Activated CD8-positive, alpha-beta T cell treated with anti-CD3 and anti-CD28 coated beads, Interleukin-2, amount 10 ng/mL, durations not matched to agents 7 days and 5 days (primary cell): ENCODE results near the gene EGLN1. TPM values are rescaled to one million over a fixed set of nuclear protein-coding genes. Genes with fewer than 3 reads are reported as not detected.
"Not testable (repeated sequence)": the region's sequence is repeated elsewhere in the genome, so short reads cannot be mapped to it uniquely, and the experiment has no call there.

Experiments
- ATAC-seq: fragments of 150-1000 bp; cut with Tn5 transposase; one replicate; pipeline ENCODE4 v1.10.0; 2021; ENCODE audit warnings: moderate library complexity
- CTCF ChIA-PET: fragments of 350-600 bp; sonication (Branson Sonifier 250); formaldehyde crosslinking; loops from one replicate; lab custom pipeline; 2021; ENCODE audit warnings: antibody characterized with exemption; lab: Charles Lee
- POLR2A ChIA-PET: fragments of 350-600 bp; sonication (Branson Sonifier 250); formaldehyde crosslinking; loops from one replicate; lab custom pipeline; 2021; ENCODE audit warnings: antibody characterized with exemption; lab: Charles Lee
- DNase-seq: peaks from one replicate; pipeline ENCODE4 v3.0.0-alpha.2; 2020
- H3K27ac Mint-ChIP-seq: one replicate; pipeline ENCODE4 v1.8.0; 2021; ENCODE audit warnings: mild to moderate bottlenecking, mixed read lengths
- H3K27me3 Mint-ChIP-seq: one replicate; pipeline ENCODE4 v1.8.0; 2021; ENCODE audit warnings: low read depth, mixed read lengths
- H3K36me3 Mint-ChIP-seq: one replicate; pipeline ENCODE4 v1.8.0; 2021; ENCODE audit warnings: low read depth, mixed read lengths
- H3K4me1 Mint-ChIP-seq: one replicate; pipeline ENCODE4 v1.8.0; 2021; ENCODE audit warnings: low read depth, mixed read lengths
- H3K4me3 Mint-ChIP-seq: one replicate; pipeline ENCODE4 v1.8.0; 2021; ENCODE audit warnings: mild to moderate bottlenecking, mixed read lengths
- H3K9me3 Mint-ChIP-seq: one replicate; pipeline ENCODE4 v1.8.0; 2022; ENCODE audit warnings: mixed read lengths; ENCODE audit not compliant: insufficient read depth
- total RNA-seq, 2 experiments: library from RNA; stranded (reverse); gene quantifications; one replicate each; pipeline ENCODE4 v1.2.3, GENCODE V29; 2021

The EGLN1 gene
- total RNA-seq, 2 experiments from 2014 or later, result 30.5 to 32.6 TPM

DNA sequence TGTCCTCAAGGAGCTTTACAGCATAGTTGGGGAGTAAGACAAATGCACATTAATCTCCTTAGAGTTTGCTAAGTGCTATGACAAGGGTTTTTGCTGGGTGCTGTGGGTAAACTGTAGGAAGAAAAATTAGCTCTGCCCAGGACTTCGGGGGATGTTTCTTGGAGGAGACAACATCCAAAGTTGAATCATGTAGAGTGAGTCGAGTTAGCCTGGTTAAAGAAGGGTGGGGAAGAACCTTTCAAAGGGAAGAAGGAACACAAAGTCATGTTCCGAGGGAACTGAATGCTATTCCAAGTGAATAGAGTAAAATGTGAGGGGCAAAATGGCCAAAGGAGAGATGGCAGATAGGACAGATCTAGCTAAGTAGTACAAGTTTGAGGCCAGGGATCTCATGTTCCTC is 66.9 kb downstream of the EGLN1 start:
- peaks cover 8% of the 10 kb centered on the region for H3K4me1 Mint-ChIP-seq
- no peaks in the 10 kb centered on the region for H3K27me3 Mint-ChIP-seq
- ATAC-seq (no peak), DNase-seq (no peak)
- CTCF ChIA-PET, result interaction anchor here (1.0 to 3.3 kb wide), 2 partner anchors 195 to 237 kb away, joined by 3 to 18 read pairs; no protein-coding TSS in a partner anchor
- no peak overlapping the region for H3K4me3 Mint-ChIP-seq
- POLR2A ChIA-PET, result no interaction called here
- H3K9me3 Mint-ChIP-seq, result no peaks in the 10 kb centered on the region
- peaks cover 31% of the 10 kb centered on the region for H3K36me3 Mint-ChIP-seq
- H3K27ac Mint-ChIP-seq, result no peak overlapping the region

DNA sequence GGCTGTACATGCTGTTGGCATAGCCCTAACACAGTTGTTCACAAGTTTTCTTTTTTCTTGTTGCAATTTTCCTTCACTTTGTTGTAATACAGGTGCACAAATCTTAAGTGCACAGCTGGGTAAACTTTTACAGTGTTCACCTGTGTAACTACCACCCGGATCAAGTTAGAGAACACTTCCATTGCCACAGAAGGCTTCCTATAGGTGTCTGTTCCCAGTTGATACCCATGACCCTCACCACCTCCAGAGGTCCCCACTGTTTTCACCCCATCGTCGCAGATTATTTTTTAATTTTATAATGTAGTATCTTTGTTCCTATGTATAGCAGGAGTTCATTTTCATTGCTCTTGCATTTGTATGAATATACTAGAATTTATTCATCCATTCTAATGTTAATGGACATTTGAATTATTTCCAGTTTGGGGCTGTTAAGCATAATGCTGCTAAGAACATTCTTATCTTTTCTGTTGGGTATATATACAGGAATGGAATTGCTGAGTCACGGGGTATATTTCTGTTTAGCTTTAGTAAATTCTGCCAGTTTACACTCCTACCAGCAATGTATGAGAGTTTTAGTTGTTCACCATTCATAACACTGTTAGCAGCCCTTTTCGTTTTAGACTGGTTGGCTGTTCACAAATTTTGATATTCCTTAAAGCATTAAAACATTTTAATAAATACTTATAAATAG is 67.6 kb downstream of the EGLN1 start:
- Mint-ChIP-seq H3K9me3 (no peaks in the 10 kb centered on the region), H3K4me1 (peaks cover 8% of the 10 kb centered on the region), H3K4me3 (no peak overlapping the region), H3K36me3 (peaks cover 29% of the 10 kb centered on the region), H3K27ac (no peak overlapping the region), H3K27me3 (no peaks in the 10 kb centered on the region)
- ATAC-seq (no peak), DNase-seq (no peak)
- POLR2A ChIA-PET, result no interaction called here
- CTCF ChIA-PET, result interaction anchor here (1.0 to 3.3 kb wide), 2 partner anchors 196 to 237 kb away, joined by 3 to 18 read pairs; no protein-coding TSS in a partner anchor

DNA sequence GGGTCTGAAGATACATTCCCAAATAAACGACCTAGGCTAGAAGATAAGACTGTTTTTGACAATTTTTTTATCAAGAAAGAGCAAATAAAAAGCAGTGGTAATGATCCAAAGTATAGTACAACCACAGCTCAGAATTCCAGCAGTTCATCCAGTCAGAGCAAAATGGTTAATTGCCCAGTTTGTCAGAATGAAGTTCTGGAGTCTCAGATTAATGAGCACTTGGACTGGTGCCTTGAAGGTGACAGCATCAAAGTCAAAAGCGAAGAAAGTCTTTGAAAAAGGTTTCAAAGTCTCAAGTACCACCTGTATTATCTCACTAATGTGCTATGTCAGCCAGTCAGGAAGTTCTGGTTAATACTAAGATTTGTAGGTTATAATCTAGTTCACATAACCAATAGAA is 69.0 kb downstream of the EGLN1 start:
- Mint-ChIP-seq H3K27me3 (no peaks in the 10 kb centered on the region), H3K4me3 (no peak overlapping the region), H3K27ac (no peak overlapping the region), H3K36me3 (peaks cover 36% of the 10 kb centered on the region), H3K9me3 (no peaks in the 10 kb centered on the region), H3K4me1 (peaks cover 7% of the 10 kb centered on the region)
- ATAC-seq (no peak), DNase-seq (no peak)
- ChIA-PET CTCF (no interaction called here), POLR2A (no interaction called here)

DNA sequence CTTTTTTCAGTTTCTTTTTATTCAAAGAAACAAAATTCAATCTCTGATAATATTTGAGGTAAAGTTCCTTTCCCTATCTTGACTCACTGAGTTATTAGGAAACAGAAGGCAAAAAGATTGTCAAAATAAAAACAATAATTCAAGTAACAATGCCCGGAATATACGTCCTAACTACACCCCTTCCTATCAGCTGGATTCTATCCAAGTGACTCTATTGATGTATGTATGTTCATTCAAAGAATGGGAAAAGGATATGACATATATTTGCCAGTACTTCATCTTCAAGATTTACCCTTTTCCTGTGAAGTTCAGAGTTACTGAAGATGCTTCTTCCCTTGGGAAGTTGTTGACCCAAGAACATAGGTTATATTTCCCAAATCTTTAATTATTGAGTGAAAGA is 70.3 kb downstream of the EGLN1 start:
- ChIA-PET CTCF (no interaction called here), POLR2A (no interaction called here)
- Mint-ChIP-seq H3K27me3 (no peaks in the 10 kb centered on the region), H3K9me3 (no peaks in the 10 kb centered on the region), H3K27ac (no peak overlapping the region), H3K4me1 (no peaks in the 10 kb centered on the region), H3K36me3 (peaks cover 36% of the 10 kb centered on the region), H3K4me3 (no peak overlapping the region)
- no peak for DNase-seq
- no peak for ATAC-seq

DNA sequence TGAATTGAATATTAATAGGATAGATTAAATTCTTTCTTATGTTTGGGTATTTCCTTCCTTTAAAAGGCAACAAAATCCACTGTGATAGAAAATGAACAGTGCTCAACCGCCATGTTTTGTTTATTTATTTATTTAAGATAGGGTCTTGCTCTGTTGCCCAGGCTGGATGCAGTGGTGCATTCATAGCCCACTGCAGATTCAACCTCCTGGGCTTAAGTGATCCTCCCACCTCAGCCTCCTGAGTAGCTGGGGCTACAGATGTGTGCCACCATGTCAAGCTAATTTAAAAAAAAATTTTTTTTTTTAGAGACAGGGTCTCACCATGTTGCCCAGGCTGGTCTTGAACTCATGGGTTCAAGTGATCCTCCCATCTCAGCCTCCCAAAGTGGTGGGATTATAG is 73.2 kb downstream of the EGLN1 start:
- POLR2A ChIA-PET, result interaction anchor here (0.9 kb wide), 1 partner anchor 11 kb away, joined by 5 read pairs; the partner anchor contains the start of genes EXOC8 and SPRTN
- not testable (repeated sequence) for DNase-seq, H3K9me3 Mint-ChIP-seq, H3K27me3 Mint-ChIP-seq, H3K27ac Mint-ChIP-seq, H3K4me1 Mint-ChIP-seq, H3K4me3 Mint-ChIP-seq, ATAC-seq
- H3K36me3 Mint-ChIP-seq, result peaks cover 42% of the 10 kb centered on the region
- CTCF ChIA-PET, result interaction anchor here (1.0 kb wide), 1 partner anchor 8 kb away, joined by 5 read pairs; no protein-coding TSS in a partner anchor

DNA sequence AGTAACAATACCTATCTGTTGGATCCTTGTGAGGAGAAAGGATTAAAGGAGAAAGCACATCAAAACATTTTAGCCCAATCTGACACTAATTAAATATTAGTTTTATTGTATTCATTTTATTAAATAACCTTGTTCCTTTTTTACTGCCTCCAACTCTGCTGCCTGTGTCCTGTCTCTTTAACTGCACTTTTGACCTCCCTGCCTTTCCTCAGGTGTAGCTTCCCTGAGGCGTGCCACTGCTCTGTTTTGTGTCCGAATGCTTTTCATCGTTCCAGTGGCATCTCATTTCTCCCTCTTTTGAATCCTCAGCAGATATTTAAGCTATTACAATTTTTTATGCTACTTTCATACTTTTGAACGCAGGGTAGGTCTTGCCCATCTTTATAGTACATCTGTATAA is 73.6 kb downstream of the EGLN1 start:
- CTCF ChIA-PET, result interaction anchor here (1.0 kb wide), 1 partner anchor 9 kb away, joined by 5 read pairs; no protein-coding TSS in a partner anchor
- POLR2A ChIA-PET, result interaction anchor here (0.9 kb wide), 1 partner anchor 10 kb away, joined by 5 read pairs; the partner anchor contains the start of genes EXOC8 and SPRTN
- ATAC-seq, result no peak

DNA sequence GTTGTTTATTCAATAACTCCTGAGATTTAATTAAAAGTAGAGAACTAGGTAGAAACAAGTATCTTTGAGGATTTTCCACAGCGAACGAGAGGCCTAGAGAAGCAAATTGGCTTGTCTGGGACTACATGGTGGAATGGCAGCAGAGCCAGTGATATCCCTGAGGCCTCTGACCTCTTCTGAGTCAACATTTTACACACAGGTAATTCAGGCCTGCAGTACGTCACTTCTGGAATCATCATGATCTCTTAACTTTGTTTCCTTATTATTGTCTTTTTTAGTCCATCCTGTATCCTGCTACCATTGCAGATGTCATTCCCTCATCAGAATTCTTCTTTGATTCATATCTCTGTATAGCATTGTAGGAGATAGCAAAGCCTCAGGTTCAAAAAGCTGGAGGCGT is 74.1 kb downstream of the EGLN1 start:
- POLR2A ChIA-PET, result no interaction called here
- Mint-ChIP-seq H3K9me3 (no peaks in the 10 kb centered on the region), H3K4me3 (no peak overlapping the region), H3K4me1 (no peaks in the 10 kb centered on the region), H3K27me3 (no peaks in the 10 kb centered on the region), H3K27ac (no peak overlapping the region), H3K36me3 (peaks cover 40% of the 10 kb centered on the region)
- CTCF ChIA-PET, result no interaction called here
- ATAC-seq (no peak), DNase-seq (no peak)

More for the DNA sequence above, 73.6 kb downstream of the EGLN1 start:
- Mint-ChIP-seq H3K27me3 (no peaks in the 10 kb centered on the region), H3K4me1 (no peaks in the 10 kb centered on the region), H3K36me3 (peaks cover 42% of the 10 kb centered on the region), H3K4me3 (no peak overlapping the region), H3K27ac (no peak overlapping the region), H3K9me3 (no peaks in the 10 kb centered on the region)
- DNase-seq, result no peak

DNA sequence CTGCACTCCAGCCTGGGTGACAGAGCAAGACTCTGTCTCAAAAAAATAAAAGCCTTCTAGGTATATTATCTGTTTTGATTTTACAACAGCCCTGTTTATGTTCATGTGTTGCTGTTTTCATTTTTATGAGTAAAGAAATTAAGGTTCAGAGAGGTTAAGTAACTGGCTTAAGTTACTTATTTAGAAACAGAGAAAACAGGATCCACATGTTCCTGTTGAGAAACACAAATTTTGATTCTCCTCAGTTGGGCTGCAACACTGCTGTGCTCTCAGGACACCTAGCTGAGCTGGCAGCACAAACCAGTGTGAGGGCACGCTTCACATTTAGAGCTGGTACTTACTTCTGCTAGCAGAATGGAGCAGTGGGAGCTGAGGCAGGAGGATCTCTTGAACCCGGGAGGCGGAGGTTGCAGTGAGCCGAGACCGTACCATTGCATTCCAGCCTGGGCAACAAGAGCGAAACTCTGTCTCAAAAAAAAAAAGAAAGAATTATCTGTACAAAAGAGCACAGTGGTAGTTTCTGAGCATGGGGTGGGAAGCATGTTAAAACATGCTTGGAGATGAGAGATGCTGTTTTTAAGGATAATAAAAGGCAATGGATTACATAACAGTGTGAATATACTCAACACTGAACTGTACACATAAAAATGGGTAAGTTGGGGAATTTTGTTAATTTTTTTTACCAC is 81.6 kb downstream of the EGLN1 start:
- peaks cover 2% of the 10 kb centered on the region for H3K27me3 Mint-ChIP-seq
- CTCF ChIA-PET, result interaction anchor here (1.1 kb wide), 1 partner anchor 80 kb away, joined by 4 read pairs; no protein-coding TSS in a partner anchor
- peaks cover 32% of the 10 kb centered on the region for H3K4me1 Mint-ChIP-seq

DNA sequence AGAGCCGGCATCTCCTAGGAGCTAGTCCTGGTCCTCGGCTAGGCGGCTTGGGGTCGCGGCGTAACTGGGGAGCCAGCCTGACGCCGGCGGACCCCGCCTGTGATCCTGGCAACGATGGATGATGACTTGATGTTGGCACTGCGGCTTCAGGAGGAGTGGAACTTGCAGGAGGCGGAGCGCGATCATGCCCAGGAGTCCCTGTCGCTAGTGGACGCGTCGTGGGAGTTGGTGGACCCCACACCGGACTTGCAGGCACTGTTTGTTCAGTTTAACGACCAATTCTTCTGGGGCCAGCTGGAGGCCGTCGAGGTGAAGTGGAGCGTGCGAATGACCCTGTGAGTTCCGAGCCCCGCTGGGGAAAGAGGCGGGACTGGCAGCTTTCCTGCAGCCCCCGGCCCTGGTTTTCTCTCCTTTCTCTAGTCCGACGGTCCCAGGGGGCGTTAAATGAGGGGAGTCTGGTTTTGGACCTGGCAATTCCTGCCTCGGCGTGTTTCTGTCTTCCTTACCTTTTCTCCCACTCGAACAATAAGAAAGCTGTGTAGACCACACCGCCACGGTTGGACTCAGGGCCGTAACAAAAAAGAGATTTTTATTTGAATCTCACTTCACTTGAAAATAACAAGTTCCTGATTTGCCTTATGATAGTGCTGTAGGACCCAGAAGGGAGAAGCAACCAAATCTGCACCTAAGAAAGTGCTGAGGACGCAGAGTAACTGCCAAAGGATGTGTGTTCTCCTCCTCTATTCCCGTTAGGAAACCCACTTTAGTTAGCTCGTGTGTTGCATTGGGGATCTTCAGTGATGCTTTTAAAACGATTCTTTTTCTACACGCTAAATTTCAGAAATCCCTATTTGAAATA is 83.6 kb downstream of the EGLN1 start, which contains the start of gene SPRTN:
TSS of gene SPRTN (plus strand) at position 24 of the 859 bp plus-strand sequence. CDS start at position 115, 91 bp downstream.
- Mint-ChIP-seq H3K9me3 (no peaks in the 10 kb centered on the region), H3K27me3 (peaks cover 2% of the 10 kb centered on the region), H3K4me3 (peak within 1 kb of the TSS; percentile 100), H3K36me3 (peaks cover 48% of the 10 kb centered on the region), H3K27ac (peak within 1 kb of the TSS; percentile 99), H3K4me1 (peaks cover 50% of the 10 kb centered on the region)
- CTCF ChIA-PET, result interaction anchor here (0.8 to 4.2 kb wide), 17 partner anchors 9 to 419 kb away, joined by 3 to 27 read pairs (median 4); partner anchors contain the start of genes EGLN1 and GNPAT
- POLR2A ChIA-PET, result interaction anchor here (0.6 to 2.6 kb wide), 19 partner anchors 8 to 274 kb away, joined by 3 to 18 read pairs (median 5); partner anchors contain the start of gene EGLN1
- DNase-seq, result no peak
- ATAC-seq, result peak; percentile 5

More for the DNA sequence above, 81.6 kb downstream of the EGLN1 start:
- POLR2A ChIA-PET, result interaction anchor here (0.6 kb wide), 1 partner anchor 25 kb away, joined by 3 read pairs; no protein-coding TSS in a partner anchor
- Mint-ChIP-seq H3K4me3 (no peak overlapping the region), H3K9me3 (no peaks in the 10 kb centered on the region), H3K27ac (no peak overlapping the region), H3K36me3 (peaks cover 35% of the 10 kb centered on the region)
- no peak for ATAC-seq
- DNase-seq, result no peak

DNA sequence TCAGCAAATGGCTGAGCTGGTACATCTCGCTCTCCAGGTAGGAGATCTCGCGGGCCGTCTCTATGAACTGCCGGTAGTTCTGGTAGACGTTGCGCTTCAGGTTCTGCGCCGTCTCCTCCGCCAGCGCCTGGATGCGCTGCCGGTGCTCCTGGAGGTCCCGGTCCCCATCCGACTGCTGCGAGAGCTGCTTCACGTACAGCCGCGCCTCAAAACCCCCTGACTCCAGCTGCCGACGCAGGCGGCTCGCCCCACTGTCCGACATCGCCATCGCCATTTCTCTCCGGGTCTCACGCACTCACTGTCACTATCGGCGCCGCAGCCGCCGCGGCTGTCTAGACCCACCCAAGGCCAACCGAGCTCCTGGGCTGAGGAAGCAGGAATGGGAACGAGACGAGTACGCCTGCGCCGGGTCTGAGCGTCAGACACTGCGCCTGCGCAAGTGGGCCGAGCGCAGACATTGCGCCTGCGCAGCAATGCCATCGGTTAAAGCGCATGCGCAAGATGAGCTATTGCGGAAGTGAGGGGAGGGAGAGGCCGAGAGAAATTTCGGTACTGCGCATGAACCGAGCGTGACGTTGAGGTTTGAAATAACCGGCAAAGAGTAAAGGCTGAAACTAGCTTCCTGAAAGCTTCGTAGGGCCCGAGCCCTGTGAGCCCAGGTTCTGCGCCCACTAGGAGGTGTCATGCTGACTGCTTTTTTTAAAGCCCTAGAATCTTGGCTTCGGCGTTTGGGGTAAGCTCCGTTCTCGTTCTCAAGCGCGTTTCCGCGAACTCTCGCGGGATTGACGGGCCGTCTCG is 84.4 kb downstream of the EGLN1 start, which contains the start of gene EXOC8:
TSS of gene EXOC8 (minus strand) at position 381 of the 798 bp plus-strand sequence. CDS start at position 274, 107 bp downstream.
- no peaks in the 10 kb centered on the region for H3K9me3 Mint-ChIP-seq
- ChIA-PET CTCF (interaction anchor here (0.7 to 4.2 kb wide), 17 partner anchors 9 to 419 kb away, joined by 3 to 27 read pairs (median 4); partner anchors contain the start of genes EGLN1 and GNPAT), POLR2A (interaction anchor here (0.6 to 2.6 kb wide), 19 partner anchors 9 to 275 kb away, joined by 3 to 18 read pairs (median 5); partner anchors contain the start of gene EGLN1)
- peak; percentile 86 for ATAC-seq
- peaks cover 2% of the 10 kb centered on the region for H3K27me3 Mint-ChIP-seq
- H3K36me3 Mint-ChIP-seq, result peaks cover 52% of the 10 kb centered on the region
- peak within 1 kb of the TSS; percentile 99 for H3K27ac Mint-ChIP-seq
- DNase-seq, result peak; percentile 97
- H3K4me1 Mint-ChIP-seq, result peaks cover 57% of the 10 kb centered on the region
- H3K4me3 Mint-ChIP-seq, result peak within 1 kb of the TSS; percentile 100
